ENCODE results near the gene OTUD4. TPM values are rescaled to one million over a fixed set of nuclear protein-coding genes. Genes with fewer than 3 reads are reported as not detected.

OTUD4 gene, protein sequence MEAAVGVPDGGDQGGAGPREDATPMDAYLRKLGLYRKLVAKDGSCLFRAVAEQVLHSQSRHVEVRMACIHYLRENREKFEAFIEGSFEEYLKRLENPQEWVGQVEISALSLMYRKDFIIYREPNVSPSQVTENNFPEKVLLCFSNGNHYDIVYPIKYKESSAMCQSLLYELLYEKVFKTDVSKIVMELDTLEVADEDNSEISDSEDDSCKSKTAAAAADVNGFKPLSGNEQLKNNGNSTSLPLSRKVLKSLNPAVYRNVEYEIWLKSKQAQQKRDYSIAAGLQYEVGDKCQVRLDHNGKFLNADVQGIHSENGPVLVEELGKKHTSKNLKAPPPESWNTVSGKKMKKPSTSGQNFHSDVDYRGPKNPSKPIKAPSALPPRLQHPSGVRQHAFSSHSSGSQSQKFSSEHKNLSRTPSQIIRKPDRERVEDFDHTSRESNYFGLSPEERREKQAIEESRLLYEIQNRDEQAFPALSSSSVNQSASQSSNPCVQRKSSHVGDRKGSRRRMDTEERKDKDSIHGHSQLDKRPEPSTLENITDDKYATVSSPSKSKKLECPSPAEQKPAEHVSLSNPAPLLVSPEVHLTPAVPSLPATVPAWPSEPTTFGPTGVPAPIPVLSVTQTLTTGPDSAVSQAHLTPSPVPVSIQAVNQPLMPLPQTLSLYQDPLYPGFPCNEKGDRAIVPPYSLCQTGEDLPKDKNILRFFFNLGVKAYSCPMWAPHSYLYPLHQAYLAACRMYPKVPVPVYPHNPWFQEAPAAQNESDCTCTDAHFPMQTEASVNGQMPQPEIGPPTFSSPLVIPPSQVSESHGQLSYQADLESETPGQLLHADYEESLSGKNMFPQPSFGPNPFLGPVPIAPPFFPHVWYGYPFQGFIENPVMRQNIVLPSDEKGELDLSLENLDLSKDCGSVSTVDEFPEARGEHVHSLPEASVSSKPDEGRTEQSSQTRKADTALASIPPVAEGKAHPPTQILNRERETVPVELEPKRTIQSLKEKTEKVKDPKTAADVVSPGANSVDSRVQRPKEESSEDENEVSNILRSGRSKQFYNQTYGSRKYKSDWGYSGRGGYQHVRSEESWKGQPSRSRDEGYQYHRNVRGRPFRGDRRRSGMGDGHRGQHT
- total RNA-seq (2011; cell fraction: chromatin; rRNA removed; ENCODE audit: low replicate concordance), result 40.1 and 136 TPM in 2 replicates
- total RNA-seq (2011; cell fraction: nucleolus; rRNA removed), result 25.3 and 32.8 TPM in 2 replicates
- total RNA-seq (2011; cell fraction: nucleoplasm; rRNA removed), result 54.3 and 78.7 TPM in 2 replicates
- total RNA-seq (2014; rRNA removed) (9.1 and 12.0 TPM in 2 replicates), total RNA-seq (2014; rRNA removed; fragmentation: Illumina TruSeq; extraction: Trizol) (29.0 and 38.0 TPM in 2 replicates), total RNA-seq (2015; rRNA removed; fragmentation: Illumina TruSeq; extraction: Trizol) (21.7 and 25.8 TPM in 2 replicates), total RNA-seq (2021) (25.7 and 27.5 TPM in 2 replicates), polyA plus RNA-seq (2011; rRNA removed) (20.4 and 24.8 TPM in 2 replicates), polyA plus RNA-seq (2014; fragmentation: Illumina TruSeq; extraction: Trizol) (21.2 and 26.3 TPM in 2 replicates), polyA plus RNA-seq (2014; fragmentation: Nextera tagmentation; extraction: Ambion mirVana) (1 to 10 TPM; 4.2 to 8.2 TPM), polyA plus RNA-seq (2014; rRNA removed) (13.4 and 15.0 TPM in 2 replicates), polyA minus RNA-seq (2011; rRNA and poly(A)+ RNA removed) (44.4 and 50.5 TPM in 2 replicates), Bru-seq, nascent RNA (percentile 92 among the genes with signal in this experiment), BruChase-seq, experiment 1, labeled RNA remaining after a 2-hour chase (percentile 95 among the genes with signal in this experiment), BruChase-seq, experiment 2, labeled RNA remaining after a 6-hour chase (percentile 97 among the genes with signal in this experiment)
- 8.4 and 12.1 TPM in 2 replicates for polyA plus RNA-seq (2011; cell fraction: cytosol; rRNA removed)
- 37.6 and 42.9 TPM in 2 replicates for polyA plus RNA-seq (2011; cell fraction: nucleus; rRNA removed)
- polyA plus RNA-seq (2012), result 9.9 and 13.5 TPM in 2 replicates
- polyA minus RNA-seq (2011; cell fraction: cytosol; rRNA and poly(A)+ RNA removed), result 16.4 and 17.5 TPM in 2 replicates
- 40.0 and 66.3 TPM in 2 replicates for polyA minus RNA-seq (2011; cell fraction: nucleus; rRNA and poly(A)+ RNA removed)
- long read RNA-seq, experiment 1, full-length matches to known transcripts, result 18 of 57 reads
- long read RNA-seq, experiment 1, partial matches to known transcripts, result 26 of 57 reads
- long read RNA-seq, experiment 1, other reads (novel, unspliced or antisense), result 13 of 57 reads
- long read RNA-seq, experiment 2, partial matches to known transcripts, result 1 of 11 reads
- long read RNA-seq, experiment 2, other reads (novel, unspliced or antisense), result 10 of 11 reads
- long read RNA-seq, experiment 3, partial matches to known transcripts, result 0 of 2 reads
- long read RNA-seq, experiment 3, other reads (novel, unspliced or antisense), result 2 of 2 reads

DNA sequence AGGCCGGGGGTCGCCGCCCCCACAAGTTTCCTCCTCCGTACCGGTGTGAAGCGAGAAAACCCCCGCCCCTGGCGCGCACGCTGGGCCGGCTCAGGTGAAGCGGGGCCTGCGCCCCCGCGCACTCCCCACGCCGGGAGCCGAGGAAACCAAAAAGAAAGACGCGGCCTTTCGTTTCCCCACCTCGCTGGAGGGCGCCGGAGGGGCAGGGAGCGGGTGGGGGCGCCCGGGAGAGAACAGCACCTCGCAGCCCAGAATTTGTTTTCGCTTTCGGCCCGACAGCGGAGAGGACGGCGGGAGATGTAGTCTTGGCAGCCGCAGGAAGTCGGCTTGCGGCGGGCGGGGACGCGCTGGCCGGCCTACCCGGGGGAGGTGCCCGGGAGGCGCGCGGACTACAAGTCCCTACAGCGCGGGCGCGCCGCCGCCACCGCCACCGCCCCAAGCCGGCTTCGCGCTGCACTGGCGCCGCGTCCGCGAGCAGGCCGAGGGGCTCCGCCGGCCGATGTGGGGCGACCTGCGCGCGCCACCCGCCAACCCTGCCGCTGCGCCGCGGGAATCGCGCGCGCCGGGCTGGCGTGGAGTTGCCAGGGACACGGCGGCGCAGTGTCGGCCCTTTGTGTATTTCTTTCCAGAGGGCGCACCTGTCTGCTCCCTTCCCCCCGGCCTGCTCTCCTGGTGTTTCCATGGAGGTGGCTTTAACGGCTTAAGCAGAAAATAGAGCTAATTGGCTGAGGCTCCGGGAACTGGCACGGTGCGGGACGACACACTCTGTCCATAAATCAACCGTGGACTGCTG, at the start of gene OTUD4:
Gene OTUD4 (minus strand): TSS at position 292 of the 793 bp plus-strand sequence. CDS start 616 bp downstream, outside the sequence.
- FAIRE-seq, result peak; percentile 78
- POLR2A ChIA-PET, result interaction anchor here (0.7 kb wide), 1 partner anchor 10 kb away, joined by 3 read pairs; no protein-coding TSS in a partner anchor
- CTCF ChIA-PET (ENCODE audit: low intra/inter-chr PET ratio), result no interaction called here
- TF ChIP-seq BRD4 (IDR thresholded peaks at IDR 0.05) (no peak), ZNF551 (CRISPR knock-in tag; IDR thresholded peaks at IDR 0.05) (no peak), PREB (CRISPR knock-in tag; IDR thresholded peaks at IDR 0.05) (no peak; the same call in 1 of the 2 replicates), ARID2 (IDR thresholded peaks at IDR 0.05) (no peak), POLR2G (IDR thresholded peaks at IDR 0.05; ENCODE audit: low read depth, low read length) (peak; percentile 95)
- TF ChIP-seq, protein P1, sequence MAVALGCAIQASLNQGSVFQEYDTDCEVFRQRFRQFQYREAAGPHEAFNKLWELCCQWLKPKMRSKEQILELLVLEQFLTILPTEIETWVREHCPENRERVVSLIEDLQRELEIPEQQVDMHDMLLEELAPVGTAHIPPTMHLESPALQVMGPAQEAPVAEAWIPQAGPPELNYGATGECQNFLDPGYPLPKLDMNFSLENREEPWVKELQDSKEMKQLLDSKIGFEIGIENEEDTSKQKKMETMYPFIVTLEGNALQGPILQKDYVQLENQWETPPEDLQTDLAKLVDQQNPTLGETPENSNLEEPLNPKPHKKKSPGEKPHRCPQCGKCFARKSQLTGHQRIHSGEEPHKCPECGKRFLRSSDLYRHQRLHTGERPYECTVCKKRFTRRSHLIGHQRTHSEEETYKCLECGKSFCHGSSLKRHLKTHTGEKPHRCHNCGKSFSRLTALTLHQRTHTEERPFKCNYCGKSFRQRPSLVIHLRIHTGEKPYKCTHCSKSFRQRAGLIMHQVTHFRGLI (CRISPR knock-in tag; IDR thresholded peaks at IDR 0.05), result no peak
- TF ChIP-seq, protein P2, sequence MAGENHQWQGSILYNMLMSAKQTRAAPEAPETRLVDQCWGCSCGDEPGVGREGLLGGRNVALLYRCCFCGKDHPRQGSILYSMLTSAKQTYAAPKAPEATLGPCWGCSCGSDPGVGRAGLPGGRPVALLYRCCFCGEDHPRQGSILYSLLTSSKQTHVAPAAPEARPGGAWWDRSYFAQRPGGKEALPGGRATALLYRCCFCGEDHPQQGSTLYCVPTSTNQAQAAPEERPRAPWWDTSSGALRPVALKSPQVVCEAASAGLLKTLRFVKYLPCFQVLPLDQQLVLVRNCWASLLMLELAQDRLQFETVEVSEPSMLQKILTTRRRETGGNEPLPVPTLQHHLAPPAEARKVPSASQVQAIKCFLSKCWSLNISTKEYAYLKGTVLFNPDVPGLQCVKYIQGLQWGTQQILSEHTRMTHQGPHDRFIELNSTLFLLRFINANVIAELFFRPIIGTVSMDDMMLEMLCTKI (IDR thresholded peaks at IDR 0.05; ENCODE audit: partially characterized antibody), result no peak

More for the DNA sequence above, at the start of gene OTUD4:
- Histone ChIP-seq H3K36me3 (ENCODE audit: control insufficient read depth, insufficient read depth, low read length) (peaks cover 9% of the 10 kb centered on the region; the same call in 2 of the 3 replicates), H4K20me1 (replicated peaks; ENCODE audit: control insufficient read depth, insufficient read depth, low read length) (peaks cover 7% of the 10 kb centered on the region; the same call in 1 of the 2 replicates), H2AFZ (ENCODE audit: low read depth, low read length) (peak within 1 kb of the TSS; percentile 96), H3K4me1 (replicated peaks in 1 of 2; ENCODE audit: control insufficient read depth in 2 of 2, insufficient read depth in 2 of 2, low read length in 2 of 2) (peaks cover 15 to 26% of the 10 kb centered on the region in 2 experiments), H3K79me2 (ENCODE audit: control insufficient read depth, insufficient read depth, low read length) (peaks cover 52% of the 10 kb centered on the region), H3K27me3 (ENCODE audit: control insufficient read depth in 2 of 2, insufficient read depth in 2 of 2, low read length in 2 of 2) (no peaks in the 10 kb centered on the region), H3K9ac (ENCODE audit: insufficient read depth in 1 of 2, low read depth in 2 of 2, low read length in 2 of 2) (peak within 1 kb of the TSS; percentile 96 to 98), H3K27ac (ENCODE audit: extremely low read depth, low read depth, low read length) (peak within 1 kb of the TSS; percentile 97), H3K4me3 (peak within 1 kb of the TSS; percentile 75), H3K4me2 (ENCODE audit: insufficient read depth, low read length) (peak within 1 kb of the TSS; percentile 98), H3K9me3 (replicated peaks; ENCODE audit: control insufficient read depth, insufficient read depth, low read depth, low read length) (no peaks in the 10 kb centered on the region; the same call in 1 of the 2 replicates), H3K9me1 (ENCODE audit: control insufficient read depth, insufficient read depth, low read length) (no peaks in the 10 kb centered on the region)
- intact Hi-C loops (cut with micrococcal nuclease) (no loop called here), in situ Hi-C loops (cut with MboI) (no loop called here)
- ATAC-seq (peak; percentile 88), DNase-seq (ENCODE audit: extremely low read depth in 1 of 4, low spot score in 3 of 4) (peak; percentile 88 to 96 (median 90))
- under 1% methylated on average over 61 of the region's 94 CpGs for WGBS (ENCODE audit: insufficient coverage, low coverage, missing lambda C conversion rate)
- no TSS peak for BruUV-seq (replicated peaks)

Measured in K562 (cell line).